Measurements from ENCODE around the gene IZUMO4.

The IZUMO4 gene

GRCh38 chr19:2114218-2114617, 17.5 kb downstream of the IZUMO4 start:
- Histone ChIP-seq H3K4me3 (ENCODE audit: low read length, poor library complexity, severe bottlenecking) (no peak overlapping the region), H2AFZ (ENCODE audit: low read length) (no peak overlapping the region), H3K4me1 (ENCODE audit: insufficient read depth, low read length, poor library complexity, severe bottlenecking) (no peaks in the 10 kb centered on the region), H3K36me3 (ENCODE audit: insufficient read depth, low read length) (peaks cover 93% of the 10 kb centered on the region; the same call in 1 of the 2 replicates), H3K9me3 (ENCODE audit: insufficient read depth, low read depth, low read length) (no peaks in the 10 kb centered on the region), H3K9me2 (replicated peaks; ENCODE audit: low read depth, low read length) (no peaks in the 10 kb centered on the region), H3K9ac (ENCODE audit: low read depth, low read length, poor library complexity, severe bottlenecking) (no peak overlapping the region), H3F3A (ENCODE audit: low read depth) (no peaks in the 10 kb centered on the region), H4K20me1 (ENCODE audit: insufficient read depth, low read length, poor library complexity, severe bottlenecking) (no peaks in the 10 kb centered on the region), H3K79me2 (ENCODE audit: insufficient read depth, low read length) (no peaks in the 10 kb centered on the region), H3K27me3 (ENCODE audit: insufficient read depth, low read length, poor library complexity, severe bottlenecking) (no peaks in the 10 kb centered on the region), H3K4me2 (ENCODE audit: low read depth, low read length, poor library complexity, severe bottlenecking) (no peak overlapping the region)
- TF ChIP-seq CTCF (conservative IDR thresholded peaks at IDR 0.05; ENCODE audit: low read length) (no peak), EZH2phosphoT487 (IDR thresholded peaks at IDR 0.05; ENCODE audit: borderline replicate concordance) (no peak)

- Histone ChIP-seq H3K36me3 (ENCODE audit: insufficient read depth, low read length) (peaks cover 90% of the 10 kb centered on the region; the same call in 1 of the 2 replicates), H3F3A (ENCODE audit: low read depth) (no peaks in the 10 kb centered on the region), H3K9me2 (replicated peaks; ENCODE audit: low read depth, low read length) (no peaks in the 10 kb centered on the region), H3K4me2 (ENCODE audit: low read depth, low read length, poor library complexity, severe bottlenecking) (no peak overlapping the region), H3K27me3 (ENCODE audit: insufficient read depth, low read length, poor library complexity, severe bottlenecking) (no peaks in the 10 kb centered on the region), H3K79me2 (ENCODE audit: insufficient read depth, low read length) (no peaks in the 10 kb centered on the region), H3K9ac (ENCODE audit: low read depth, low read length, poor library complexity, severe bottlenecking) (no peak overlapping the region), H3K4me3 (ENCODE audit: low read length, poor library complexity, severe bottlenecking) (no peak overlapping the region), H4K20me1 (ENCODE audit: insufficient read depth, low read length, poor library complexity, severe bottlenecking) (no peaks in the 10 kb centered on the region), H3K4me1 (ENCODE audit: insufficient read depth, low read length, poor library complexity, severe bottlenecking) (no peaks in the 10 kb centered on the region), H3K9me3 (ENCODE audit: insufficient read depth, low read depth, low read length) (no peaks in the 10 kb centered on the region), H2AFZ (ENCODE audit: low read length) (no peak overlapping the region)
- TF ChIP-seq CTCF (conservative IDR thresholded peaks at IDR 0.05; ENCODE audit: low read length): no peak
- no peak for TF ChIP-seq EZH2phosphoT487 (IDR thresholded peaks at IDR 0.05; ENCODE audit: borderline replicate concordance)
Measured at GRCh38 chr19:2114821-2115220, 18.1 kb downstream of the IZUMO4 start.

- no peak for TF ChIP-seq EZH2phosphoT487 (IDR thresholded peaks at IDR 0.05; ENCODE audit: borderline replicate concordance)
- TF ChIP-seq CTCF (conservative IDR thresholded peaks at IDR 0.05; ENCODE audit: low read length): no peak
- Histone ChIP-seq H3K9me2 (replicated peaks; ENCODE audit: low read depth, low read length) (no peaks in the 10 kb centered on the region), H3K4me1 (ENCODE audit: insufficient read depth, low read length, poor library complexity, severe bottlenecking) (no peaks in the 10 kb centered on the region), H3K4me3 (ENCODE audit: low read length, poor library complexity, severe bottlenecking) (no peak overlapping the region), H3F3A (ENCODE audit: low read depth) (no peaks in the 10 kb centered on the region), H3K9me3 (ENCODE audit: insufficient read depth, low read depth, low read length) (no peaks in the 10 kb centered on the region), H3K79me2 (ENCODE audit: insufficient read depth, low read length) (no peaks in the 10 kb centered on the region), H4K20me1 (ENCODE audit: insufficient read depth, low read length, poor library complexity, severe bottlenecking) (no peaks in the 10 kb centered on the region), H3K4me2 (ENCODE audit: low read depth, low read length, poor library complexity, severe bottlenecking) (no peak overlapping the region), H3K36me3 (ENCODE audit: insufficient read depth, low read length) (peaks cover 90% of the 10 kb centered on the region; the same call in 1 of the 2 replicates), H3K9ac (ENCODE audit: low read depth, low read length, poor library complexity, severe bottlenecking) (no peak overlapping the region), H3K27me3 (ENCODE audit: insufficient read depth, low read length, poor library complexity, severe bottlenecking) (no peaks in the 10 kb centered on the region), H2AFZ (ENCODE audit: low read length) (no peak overlapping the region)
Measured at GRCh38 chr19:2115324-2115723, 18.6 kb downstream of the IZUMO4 start.

Data from Loucy (cell line).